Loucy (cell line): ENCODE results near the gene LIMA1.

Source experiments
- CTCF ChIP-seq: fragments of 200-600 bp; sonication (generic); conservative IDR thresholded peaks from 2 replicates; pipeline ENCODE4 v1.5.1; 2014; ENCODE audit warnings: mild to moderate bottlenecking, antibody characterized with exemption, low read length
- EZH2phosphoT487 ChIP-seq: fragments of 200-600 bp; IDR thresholded peaks from 2 replicates; pipeline ENCODE4 v1.6.1; 2018; ENCODE audit warnings: antibody characterized with exemption, mild to moderate bottlenecking, moderate library complexity, borderline replicate concordance

- no peak for TF ChIP-seq CTCF
- no peak for TF ChIP-seq EZH2phosphoT487
These were observed 7.3 kb downstream of the LIMA1 start for GRCh38 chr12:50276068-50276467.
